ENCODE results near the gene ANKRD18B. TPM values are rescaled to one million over a fixed set of nuclear protein-coding genes. Genes with fewer than 3 reads are reported as not detected.
A peak's percentile ranks its signal among the peaks of the same experiment; 100 is the strongest.
"Not testable (repeated sequence)": the region's sequence is repeated elsewhere in the genome, so short reads cannot be mapped to it uniquely, and the experiment has no call there.

ANKRD18B gene
- 0.17 TPM for polyA plus RNA-seq (2013, experiment 1 of 2; ENCODE audit: insufficient read length)
- polyA plus RNA-seq (2013, experiment 2 of 2; ENCODE audit: insufficient read length) = 0.41 TPM

DNA sequence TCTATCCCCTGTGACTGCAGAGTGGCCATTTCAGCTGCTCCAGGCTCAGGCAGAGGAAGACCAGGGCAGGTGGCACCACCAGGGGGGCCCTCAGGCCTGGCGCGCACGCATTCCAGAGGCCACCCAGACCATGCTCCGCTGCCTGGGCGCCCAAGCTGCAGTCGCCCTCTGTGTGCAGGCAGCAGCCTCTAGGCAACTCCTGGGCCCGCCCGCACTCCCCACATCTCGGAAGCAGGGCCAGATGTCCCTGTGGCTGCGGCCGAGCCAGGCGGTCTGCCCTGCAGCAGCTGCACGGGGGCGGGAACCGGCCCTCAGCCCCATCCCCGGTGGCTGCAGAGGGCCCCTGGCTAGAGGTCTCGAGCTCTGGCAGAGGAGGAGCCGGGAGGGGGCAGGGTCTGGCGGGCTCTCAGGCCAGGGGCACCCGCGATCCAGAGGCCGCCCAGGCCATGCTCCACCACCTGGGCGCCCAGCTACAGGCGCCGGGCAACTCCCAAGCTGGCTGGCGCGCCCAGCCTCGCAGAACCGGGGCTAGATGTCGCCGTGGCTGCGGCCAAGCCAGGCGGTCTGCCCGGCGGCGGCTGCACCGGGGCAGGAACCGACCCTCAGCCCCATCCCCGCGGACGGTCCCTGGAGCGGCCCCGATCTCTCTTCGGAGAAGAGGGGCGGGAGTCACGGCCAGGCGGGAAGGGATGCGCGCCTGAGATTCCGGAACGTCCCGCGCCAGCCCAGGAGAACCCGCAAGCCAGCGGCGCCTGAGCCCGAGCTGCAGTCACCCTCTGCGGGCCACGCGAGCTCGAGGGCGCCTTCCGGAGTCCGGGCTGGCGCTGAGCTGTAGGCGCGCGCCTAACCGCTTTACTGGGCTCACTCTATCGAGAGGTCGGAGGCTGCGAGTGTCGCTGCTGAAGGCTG is at the start of gene ANKRD18B:
Gene ANKRD18B, plus strand, starts transcription at position 855 of the 909 bp plus-strand sequence. CDS start 239 bp downstream, outside the sequence.
- peak; percentile 38 for DNase-seq

DNA sequence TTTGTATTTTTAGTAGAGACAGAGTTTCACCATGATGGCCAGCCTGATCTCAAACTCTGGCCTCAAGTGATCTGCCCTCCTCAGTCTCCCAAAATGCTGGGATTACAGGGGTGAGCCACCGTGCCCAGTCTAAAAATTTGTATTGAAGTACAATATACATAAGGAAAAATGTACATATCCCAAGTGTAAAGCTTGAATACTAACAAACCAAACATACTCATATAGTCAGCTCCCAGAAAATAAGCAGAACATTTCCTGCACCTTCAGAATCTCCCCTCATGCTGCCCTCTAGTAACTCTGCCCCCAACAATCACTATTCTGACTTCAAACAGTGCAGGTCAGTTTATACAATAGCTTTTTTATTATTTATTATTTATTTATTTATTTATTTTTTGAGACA is 48.7 kb upstream of the ANKRD18B start:
- DNase-seq = no peak

- no peak for DNase-seq
These were observed 47.5 kb upstream of the ANKRD18B start for GRCh38 chr9:33476503-33476902.

DNA sequence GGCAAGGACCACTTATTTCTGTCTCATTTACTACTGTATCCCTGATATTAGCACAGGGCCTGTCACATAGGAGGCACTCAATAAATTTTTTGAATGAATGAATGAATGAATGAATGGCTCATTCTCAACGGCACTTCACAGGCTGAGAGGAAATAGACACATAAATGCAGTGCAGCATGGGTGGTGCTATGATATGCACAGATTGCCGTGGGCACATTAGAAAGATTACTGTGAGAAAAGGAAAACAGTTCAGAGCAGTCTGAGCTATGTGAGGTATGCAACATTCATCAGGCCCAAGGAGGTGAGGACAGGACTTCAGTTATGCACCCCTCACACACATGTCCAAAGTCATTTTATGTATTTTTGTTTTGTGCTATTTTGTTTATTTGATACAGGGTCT is 43.9 kb upstream of the ANKRD18B start:
- DNase-seq = peak; percentile 28

DNA sequence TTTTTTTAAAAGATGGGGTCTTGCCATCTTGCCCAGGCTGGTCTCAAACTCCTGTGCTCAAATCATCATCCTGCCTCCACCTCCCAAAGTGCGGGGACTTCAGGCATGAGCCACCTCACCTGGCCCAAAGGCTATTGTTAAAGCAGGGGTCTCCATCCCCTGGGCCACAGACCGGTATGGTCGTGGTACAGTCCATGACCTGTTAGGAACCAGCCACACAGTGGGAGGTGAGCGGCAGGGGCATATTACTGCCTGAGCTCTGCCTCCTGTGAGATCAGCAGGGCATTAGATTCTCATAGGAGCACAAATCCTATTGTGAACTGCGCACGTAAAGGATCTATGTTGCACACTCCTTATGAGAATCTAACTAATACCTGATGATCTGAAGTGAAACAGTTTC is 43.1 kb upstream of the ANKRD18B start:
- DNase-seq = no peak

- not testable (repeated sequence) for DNase-seq
These were observed 38.7 kb upstream of the ANKRD18B start for GRCh38 chr9:33485312-33485711.

DNA sequence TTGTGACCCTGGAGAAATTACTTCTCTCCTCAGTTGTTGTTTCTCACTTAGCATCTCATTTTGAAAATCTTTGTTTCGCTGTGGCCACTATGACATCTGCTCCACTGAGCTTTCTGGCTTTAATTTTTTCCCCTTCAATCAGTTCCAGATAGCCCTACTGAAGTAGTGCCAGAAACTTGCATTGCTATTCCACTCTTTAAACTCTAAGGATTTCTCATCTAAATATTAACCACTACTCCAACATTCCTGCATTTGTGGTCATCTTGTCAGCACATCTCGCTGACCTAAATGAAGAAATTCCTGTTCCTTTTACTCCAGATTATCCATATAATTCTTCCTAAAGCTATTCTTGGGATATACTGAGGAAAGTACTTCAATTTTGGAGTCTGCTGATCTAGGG is 35.0 kb upstream of the ANKRD18B start:
- DNase-seq = peak; percentile 84

GRCh38 chr9:33493819-33494218 is 30.2 kb upstream of the ANKRD18B start:
- DNase-seq = not testable (repeated sequence)

- DNase-seq = no peak
These were observed 25.7 kb upstream of the ANKRD18B start for GRCh38 chr9:33498387-33498786.

- peak; percentile 97 for DNase-seq
These were observed 17.3 kb upstream of the ANKRD18B start for GRCh38 chr9:33506626-33507370.

GRCh38 chr9:33510262-33511183 is 13.5 kb upstream of the ANKRD18B start:
- peak; percentile 60 for DNase-seq

DNA sequence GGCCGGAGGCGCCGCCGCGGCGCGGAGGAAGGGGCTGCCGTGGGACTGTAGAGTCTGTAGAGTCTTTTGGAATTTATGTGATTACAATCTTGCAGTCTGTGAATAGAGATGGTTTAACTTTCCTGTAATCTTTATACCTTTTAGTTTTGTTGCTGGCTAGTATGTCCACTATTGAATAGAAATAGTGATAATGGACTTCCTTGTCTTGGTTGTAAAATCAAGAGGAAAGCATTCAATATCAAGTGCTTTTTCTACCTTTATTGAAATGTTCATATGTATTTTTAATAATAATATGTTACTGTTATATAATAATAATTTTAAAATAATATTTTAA is 12.9 kb upstream of the ANKRD18B start:
- DNase-seq = not testable (repeated sequence)

DNA sequence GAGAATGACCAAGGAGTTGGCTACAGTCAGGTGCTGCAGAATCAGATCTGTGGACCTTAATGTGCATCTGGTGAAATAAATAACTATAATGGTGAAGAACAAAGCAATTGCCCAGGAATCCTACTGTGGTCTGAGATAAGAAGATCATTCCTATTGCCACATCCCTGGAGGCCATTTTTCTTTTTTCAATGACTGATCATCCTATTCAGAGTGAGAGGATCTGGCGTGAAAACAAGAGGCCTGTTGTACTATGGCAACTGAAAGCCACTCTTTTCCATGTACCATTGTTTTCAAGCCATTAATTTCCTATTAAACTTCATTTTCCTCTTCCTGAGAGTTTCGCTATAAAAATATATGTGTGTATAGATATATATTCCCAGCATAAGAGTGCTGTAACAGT is 11.5 kb upstream of the ANKRD18B start:
- not testable (repeated sequence) for DNase-seq

DNA sequence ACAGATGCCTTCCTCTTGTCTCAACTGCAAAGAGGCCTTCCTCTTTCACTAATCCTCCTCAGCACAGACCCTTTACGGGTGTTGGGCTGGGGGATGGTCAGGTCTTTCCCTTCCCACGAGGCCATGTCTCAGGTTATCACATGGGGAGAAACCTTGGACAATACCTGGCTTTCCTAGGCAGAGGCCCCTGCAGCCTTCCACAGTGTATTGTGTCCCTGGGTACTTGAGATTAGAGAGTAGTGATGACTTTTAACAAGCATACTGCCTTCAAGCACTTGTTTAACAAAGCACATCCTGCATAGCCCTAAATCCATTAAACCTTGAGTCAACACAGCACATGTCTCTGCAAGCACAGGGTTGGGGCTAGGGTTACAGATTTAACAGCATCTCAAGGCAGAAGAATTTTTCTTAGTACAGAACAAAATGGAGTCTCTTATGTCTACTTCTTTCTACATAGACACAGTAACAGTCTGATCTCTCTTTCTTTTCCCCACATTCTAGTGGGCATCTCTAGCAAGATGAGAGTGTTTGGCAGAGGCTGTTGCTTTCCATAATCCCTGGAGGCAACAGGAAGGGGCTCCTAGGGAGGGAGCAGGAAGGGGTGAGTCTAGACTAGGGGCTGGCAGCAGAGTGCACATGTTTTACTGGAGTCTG is 8.6 kb upstream of the ANKRD18B start:
- not testable (repeated sequence) for DNase-seq

GRCh38 chr9:33516397-33516796 is 7.7 kb upstream of the ANKRD18B start:
- DNase-seq = not testable (repeated sequence)

- peak; percentile 44 for DNase-seq
These were observed 6.7 kb upstream of the ANKRD18B start for GRCh38 chr9:33517373-33517772.

- peak; percentile 54 for DNase-seq
These were observed 6.0 kb upstream of the ANKRD18B start for GRCh38 chr9:33517934-33518577.

- DNase-seq = not testable (repeated sequence)
These were observed 2.2 kb upstream of the ANKRD18B start for GRCh38 chr9:33521861-33522260.

DNA sequence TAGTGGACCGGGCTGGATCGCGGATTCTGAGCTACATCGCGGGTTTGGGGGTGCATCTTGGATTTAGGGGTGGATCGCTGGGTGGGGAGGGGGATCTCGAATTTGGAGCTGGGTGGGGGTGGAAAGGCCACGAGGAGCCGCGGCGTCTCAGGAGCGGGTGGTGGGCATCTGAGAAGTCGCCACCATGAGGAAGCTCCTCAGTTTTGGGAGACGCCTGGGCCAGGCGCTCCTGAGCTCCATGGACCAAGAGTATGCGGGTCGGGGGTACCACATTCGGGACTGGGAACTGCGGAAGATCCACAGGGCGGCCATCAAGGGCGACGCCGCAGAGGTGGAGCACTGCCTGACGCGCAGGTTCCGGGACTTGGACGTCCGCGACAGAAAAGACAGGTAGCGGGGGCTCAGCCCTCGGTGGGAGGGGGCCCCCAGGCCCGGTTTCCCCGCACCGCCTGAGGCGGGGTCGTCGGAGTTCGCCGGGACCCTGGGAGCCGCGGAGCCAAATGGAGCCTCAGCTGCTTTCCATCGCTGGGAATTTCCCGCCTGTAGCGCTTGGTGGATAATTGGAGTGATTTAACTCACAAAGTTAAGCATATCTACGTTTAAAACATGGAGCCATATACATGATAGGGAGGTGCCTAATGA is 376 bp downstream of the ANKRD18B start:
- DNase-seq = no peak

- not testable (repeated sequence) for DNase-seq
These were observed 4.0 kb downstream of the ANKRD18B start for GRCh38 chr9:33528069-33528468.

DNA sequence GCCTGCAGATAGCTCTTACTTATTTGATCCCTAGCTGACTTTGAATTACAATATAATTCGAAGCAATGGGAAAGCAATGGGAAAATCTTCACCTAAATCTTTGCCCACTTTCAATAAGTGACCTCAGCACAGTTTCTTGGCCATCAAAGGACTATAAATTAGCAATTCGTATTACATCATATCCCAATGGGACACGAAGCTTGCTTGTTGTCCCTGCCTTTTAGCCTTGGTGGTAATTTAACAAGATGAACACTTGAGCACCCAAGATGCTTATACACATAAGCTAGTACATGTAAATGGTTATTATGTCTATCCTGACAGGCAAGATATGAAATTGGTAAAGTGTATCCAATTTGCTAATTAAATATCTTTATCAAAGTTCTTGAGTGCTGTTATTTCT is 9.9 kb downstream of the ANKRD18B start:
- DNase-seq = not testable (repeated sequence)

Measured in fibroblast of skin of abdomen (primary cell).